GM12875 (cell line): ENCODE results near the gene GALK1.

Source experiments
- H3K4me3 ChIP-seq: one replicate; pipeline ENCODE4 v1.5.1; 2011; ENCODE audit warnings: low read depth, low read length, control low read depth
- CTCF ChIP-seq: IDR thresholded peaks from 2 replicates; pipeline ENCODE4 v1.5.1; 2011; ENCODE audit warnings: low read depth, mild to moderate bottlenecking, control low read depth, inconsistent platforms, low read length, moderate library complexity, borderline replicate concordance; ENCODE audit not compliant: insufficient read depth

GALK1 gene

GRCh38 chr17:75755205-75755901 lies 9.6 kb downstream of the GALK1 start:
- no peak for TF ChIP-seq CTCF
- H3K4me3 ChIP-seq: no peak overlapping the region

GRCh38 chr17:75754378-75755204 lies 10.4 kb downstream of the GALK1 start:
- H3K4me3 ChIP-seq: no peak overlapping the region
- no peak for TF ChIP-seq CTCF

- peak; percentile 83 for TF ChIP-seq CTCF
These were observed 11.2 kb downstream of the GALK1 start for GRCh38 chr17:75753514-75754377.

GRCh38 chr17:75752802-75753513 lies 12.0 kb downstream of the GALK1 start:
- peak overlapping the region; percentile 60 for H3K4me3 ChIP-seq
- TF ChIP-seq CTCF: peak; percentile 64

More at GRCh38 chr17:75753514-75754377, 11.2 kb downstream of the GALK1 start:
- peak overlapping the region; percentile 60 for H3K4me3 ChIP-seq

GRCh38 chr17:75752405-75752709 lies 12.6 kb downstream of the GALK1 start:
- H3K4me3 ChIP-seq: no peak overlapping the region
- no peak for TF ChIP-seq CTCF

- no peak overlapping the region for H3K4me3 ChIP-seq
- TF ChIP-seq CTCF: no peak
These were observed 13.2 kb downstream of the GALK1 start for GRCh38 chr17:75751676-75752404.
